Chondrocyte (in vitro differentiated cells): Measurements from ENCODE around the gene HHAT. TPM values are rescaled to one million over a fixed set of nuclear protein-coding genes. Genes with fewer than 3 reads are reported as not detected.
A peak's percentile ranks its signal among the peaks of the same experiment; 100 is the strongest.

Source experiments
- DNase-seq: peaks from one replicate; pipeline ENCODE4 v3.0.0; 2021; ENCODE audit warnings: mixed read lengths, low spot score
- H3K27ac Mint-ChIP-seq: one replicate; pipeline ENCODE4 v1.8.0; 2021; ENCODE audit warnings: mild to moderate bottlenecking, moderate library complexity, mixed read lengths; ENCODE audit not compliant: unreplicated experiment
- H3K27me3 Mint-ChIP-seq: 2 replicates; pipeline ENCODE4 v1.8.0; 2021; ENCODE audit warnings: low read depth, mixed read lengths
- H3K36me3 Mint-ChIP-seq: 2 replicates; pipeline ENCODE4 v1.8.0; 2021; ENCODE audit warnings: low read depth, mixed read lengths
- H3K4me1 Mint-ChIP-seq: 2 replicates; pipeline ENCODE4 v1.8.0; 2021; ENCODE audit warnings: low read depth, mild to moderate bottlenecking, mixed read lengths
- H3K4me3 Mint-ChIP-seq: one replicate; pipeline ENCODE4 v1.8.0; 2021; ENCODE audit warnings: mild to moderate bottlenecking, moderate library complexity, mixed read lengths; ENCODE audit not compliant: unreplicated experiment
- H3K9me3 Mint-ChIP-seq: 2 replicates; pipeline ENCODE4 v1.8.0; 2021; ENCODE audit warnings: low read depth, mixed read lengths
- CTCF ChIP-seq: fragments of 200-600 bp; sonication (generic); IDR thresholded peaks from 2 replicates; pipeline ENCODE4 v1.5.0; 2021; ENCODE audit warnings: antibody characterized with exemption, mild to moderate bottlenecking, moderate library complexity
- total RNA-seq: library from RNA; stranded (reverse); gene quantifications from 3 replicates; pipeline ENCODE4 v1.2.1, GENCODE V29; 2021

The HHAT gene
- total RNA-seq, 1 donor from 2014 or later = 6.4 TPM

GRCh38 chr1:210685295-210685650, 356.6 kb downstream of the HHAT start:
- H3K27ac Mint-ChIP-seq = no peak overlapping the region
- no peak for TF ChIP-seq CTCF
- DNase-seq = no peak
- H3K36me3 Mint-ChIP-seq = peaks cover 8% of the 10 kb centered on the region
- H3K27me3 Mint-ChIP-seq = no peaks in the 10 kb centered on the region
- no peak overlapping the region for H3K4me3 Mint-ChIP-seq
- no peaks in the 10 kb centered on the region for H3K9me3 Mint-ChIP-seq
- H3K4me1 Mint-ChIP-seq = peaks cover 5% of the 10 kb centered on the region

GRCh38 chr1:210686841-210687240, 358.1 kb downstream of the HHAT start:
- Mint-ChIP-seq H3K36me3 (peaks cover 8% of the 10 kb centered on the region), H3K27ac (no peak overlapping the region), H3K4me3 (no peak overlapping the region), H3K27me3 (no peaks in the 10 kb centered on the region), H3K9me3 (no peaks in the 10 kb centered on the region), H3K4me1 (peaks cover 5% of the 10 kb centered on the region)
- no peak for DNase-seq
- no peak for TF ChIP-seq CTCF

DNA sequence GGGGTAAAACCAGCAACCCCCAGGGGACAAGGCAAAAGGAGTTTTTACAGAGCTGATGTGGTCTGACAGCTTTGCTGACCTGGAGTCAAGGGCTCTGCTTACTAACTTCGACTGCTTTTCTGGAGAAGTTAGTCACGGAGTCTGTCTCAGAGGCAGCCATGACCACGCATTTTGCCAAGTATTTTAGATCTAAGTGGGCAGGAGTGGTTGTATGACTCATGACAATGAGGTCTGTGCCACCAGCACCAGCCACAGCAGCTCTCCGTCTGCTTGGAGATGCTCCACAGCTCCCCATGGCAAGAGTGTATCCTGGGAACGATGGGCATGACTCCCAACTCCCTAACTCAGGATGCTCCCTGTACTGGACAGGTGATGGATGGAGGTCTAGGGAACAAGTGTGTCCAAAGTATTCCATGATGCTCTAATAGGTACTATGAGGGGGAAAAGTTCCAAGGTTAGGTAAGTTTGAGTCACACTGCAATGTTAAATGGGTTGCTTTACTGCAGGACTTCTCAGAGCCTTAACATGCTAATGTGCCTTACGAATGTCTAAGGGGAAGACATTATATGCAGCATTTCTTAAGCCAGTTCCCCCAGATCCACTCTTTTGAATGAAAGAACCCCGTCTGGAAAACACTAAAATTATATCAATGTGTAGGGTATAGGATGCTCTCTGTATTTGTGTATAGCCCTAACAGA, 359.0 kb downstream of the HHAT start:
- TF ChIP-seq CTCF = no peak
- Mint-ChIP-seq H3K27me3 (no peaks in the 10 kb centered on the region), H3K4me3 (no peak overlapping the region), H3K36me3 (peaks cover 8% of the 10 kb centered on the region), H3K4me1 (peaks cover 5% of the 10 kb centered on the region), H3K27ac (peak overlapping the region; percentile 27), H3K9me3 (no peaks in the 10 kb centered on the region)
- no peak for DNase-seq

GRCh38 chr1:210688512-210689234, 360.0 kb downstream of the HHAT start:
- Mint-ChIP-seq H3K27me3 (no peaks in the 10 kb centered on the region), H3K27ac (no peak overlapping the region), H3K36me3 (peaks cover 3% of the 10 kb centered on the region), H3K4me1 (peaks cover 5% of the 10 kb centered on the region), H3K9me3 (no peaks in the 10 kb centered on the region), H3K4me3 (no peak overlapping the region)
- no peak for DNase-seq
- TF ChIP-seq CTCF = no peak

- DNase-seq = no peak
- no peaks in the 10 kb centered on the region for H3K9me3 Mint-ChIP-seq
- H3K4me1 Mint-ChIP-seq = peaks cover 5% of the 10 kb centered on the region
- TF ChIP-seq CTCF = no peak
- no peak overlapping the region for H3K27ac Mint-ChIP-seq
- H3K4me3 Mint-ChIP-seq = no peak overlapping the region
- no peaks in the 10 kb centered on the region for H3K36me3 Mint-ChIP-seq
- H3K27me3 Mint-ChIP-seq = no peaks in the 10 kb centered on the region
Measured at GRCh38 chr1:210689826-210690225, 361.1 kb downstream of the HHAT start.
